ENCODE data around the gene CDH4. TPM values are rescaled to one million over a fixed set of nuclear protein-coding genes. Genes with fewer than 3 reads are reported as not detected.
A peak's percentile ranks its signal among the peaks of the same experiment; 100 is the strongest.
"Not testable (repeated sequence)": the region's sequence is repeated elsewhere in the genome, so short reads cannot be mapped to it uniquely, and the experiment has no call there.

The CDH4 gene
- total RNA-seq, 6 donors from 2014 or later: 0.20 to 1.0 (median 0.40) TPM; not detected in 1

DNA sequence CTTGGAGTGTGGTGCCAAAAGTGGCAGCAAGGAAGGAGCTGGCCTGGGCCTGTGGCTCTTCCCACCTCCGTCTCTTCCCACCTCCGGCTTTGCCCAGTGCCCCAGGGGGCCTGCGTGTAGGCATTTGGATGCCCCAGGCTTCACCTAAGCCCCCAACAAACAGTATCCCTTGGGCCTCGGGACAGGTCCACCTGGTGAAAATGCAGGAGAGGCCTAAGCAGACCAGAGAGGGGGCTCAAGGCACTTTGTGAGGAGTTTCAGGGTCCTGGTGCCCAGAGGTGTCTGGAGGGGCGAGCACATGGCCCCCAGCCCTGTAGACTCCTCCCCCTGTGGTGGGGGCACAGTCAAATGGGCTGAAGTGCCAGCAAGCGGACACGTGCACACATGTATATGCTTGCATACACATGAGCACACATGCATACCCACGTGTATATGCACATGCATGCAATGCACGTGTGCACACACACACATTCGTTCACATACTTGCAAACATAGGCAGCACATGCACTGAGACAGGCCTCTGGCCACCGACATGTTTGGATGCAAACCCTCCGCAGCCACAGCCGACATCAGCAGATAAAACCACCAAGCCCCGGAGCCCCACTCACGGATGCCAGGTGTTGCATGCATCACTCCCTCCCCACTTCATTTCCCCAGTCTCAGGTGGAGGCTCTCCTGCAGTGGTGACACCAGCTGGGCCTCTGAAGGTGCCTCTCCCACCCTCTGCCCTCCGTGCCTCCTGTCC, 689.1 kb downstream of the CDH4 start:
- no peaks in the 10 kb centered on the region for H3K4me1 ChIP-seq
- H3K27ac ChIP-seq: no peak overlapping the region
- no peak for DNase-seq
- TF ChIP-seq POLR2A (IDR thresholded peaks at IDR 0.05) (no peak), POLR2AphosphoS5 (IDR thresholded peaks at IDR 0.05) (no peak), EP300 (IDR thresholded peaks at IDR 0.05) (no peak)
- TF ChIP-seq, protein P1, sequence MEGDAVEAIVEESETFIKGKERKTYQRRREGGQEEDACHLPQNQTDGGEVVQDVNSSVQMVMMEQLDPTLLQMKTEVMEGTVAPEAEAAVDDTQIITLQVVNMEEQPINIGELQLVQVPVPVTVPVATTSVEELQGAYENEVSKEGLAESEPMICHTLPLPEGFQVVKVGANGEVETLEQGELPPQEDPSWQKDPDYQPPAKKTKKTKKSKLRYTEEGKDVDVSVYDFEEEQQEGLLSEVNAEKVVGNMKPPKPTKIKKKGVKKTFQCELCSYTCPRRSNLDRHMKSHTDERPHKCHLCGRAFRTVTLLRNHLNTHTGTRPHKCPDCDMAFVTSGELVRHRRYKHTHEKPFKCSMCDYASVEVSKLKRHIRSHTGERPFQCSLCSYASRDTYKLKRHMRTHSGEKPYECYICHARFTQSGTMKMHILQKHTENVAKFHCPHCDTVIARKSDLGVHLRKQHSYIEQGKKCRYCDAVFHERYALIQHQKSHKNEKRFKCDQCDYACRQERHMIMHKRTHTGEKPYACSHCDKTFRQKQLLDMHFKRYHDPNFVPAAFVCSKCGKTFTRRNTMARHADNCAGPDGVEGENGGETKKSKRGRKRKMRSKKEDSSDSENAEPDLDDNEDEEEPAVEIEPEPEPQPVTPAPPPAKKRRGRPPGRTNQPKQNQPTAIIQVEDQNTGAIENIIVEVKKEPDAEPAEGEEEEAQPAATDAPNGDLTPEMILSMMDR (IDR thresholded peaks at IDR 0.05): no peak
- H3K4me3 ChIP-seq: no peak overlapping the region
- WGBS, 2 donors: 78 to 80% methylated on average over 14 to 16 of the region's 16 CpGs
- H3K27me3 ChIP-seq: no peaks in the 10 kb centered on the region
- ATAC-seq (ENCODE audit: low FRiP score in 2 of 2): peak in 1 of 2 donors; percentile 8
- no peaks in the 10 kb centered on the region for H3K9me3 ChIP-seq
- H3K36me3 ChIP-seq: no peaks in the 10 kb centered on the region

DNA sequence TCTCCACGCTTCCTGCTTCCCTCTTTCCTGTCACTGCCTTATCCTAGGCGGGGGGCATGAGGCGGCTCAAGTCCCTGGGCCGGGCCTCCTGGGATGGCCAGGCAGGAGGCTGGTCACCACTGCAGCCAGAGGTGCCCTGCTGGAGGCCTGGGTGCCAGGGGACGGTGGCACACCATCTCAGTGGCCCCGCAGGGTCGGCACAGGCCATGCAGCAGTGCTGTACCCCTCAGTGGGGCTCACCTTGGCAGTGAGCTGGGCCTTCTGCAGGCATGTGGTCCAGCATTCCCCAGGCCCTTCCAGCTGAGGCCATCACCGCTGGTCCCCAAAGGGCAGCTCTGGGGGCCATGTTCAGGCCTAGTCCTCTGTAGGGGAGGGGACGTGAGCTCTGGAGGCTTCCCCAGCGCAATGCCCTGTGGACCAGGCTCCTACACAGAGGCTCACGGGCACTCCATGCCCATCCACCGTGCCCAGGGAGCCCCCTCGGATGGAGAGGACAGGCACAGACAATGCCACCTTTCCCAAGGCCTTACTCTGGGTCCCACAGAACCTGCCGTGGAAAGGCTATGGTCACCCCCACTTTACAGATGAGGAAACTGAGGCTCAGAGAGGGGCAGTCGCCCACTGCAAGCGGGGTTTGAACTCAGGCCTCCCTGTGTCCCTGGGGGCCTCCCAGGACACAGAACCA, 689.8 kb downstream of the CDH4 start:
- Histone ChIP-seq H3K9me3 (no peaks in the 10 kb centered on the region), H3K4me3 (no peak overlapping the region), H3K27me3 (no peaks in the 10 kb centered on the region), H3K27ac (no peak overlapping the region), H3K4me1 (no peaks in the 10 kb centered on the region), H3K36me3 (no peaks in the 10 kb centered on the region)
- TF ChIP-seq POLR2AphosphoS5 (IDR thresholded peaks at IDR 0.05) (no peak), EP300 (IDR thresholded peaks at IDR 0.05) (no peak), POLR2A (IDR thresholded peaks at IDR 0.05) (no peak)
- TF ChIP-seq, protein P1 (IDR thresholded peaks at IDR 0.05): no peak
- ATAC-seq (ENCODE audit: low FRiP score in 2 of 2) (peak in 1 of 2 donors; percentile 41), DNase-seq (peak in 1 of 2 donors; percentile 63)
- 81% methylated on average over 4 to 16 of the region's 16 CpGs for WGBS, 2 donors

- no peaks in the 10 kb centered on the region for H3K36me3 ChIP-seq
- ATAC-seq (ENCODE audit: low FRiP score in 2 of 2) (peak in 1 of 2 donors; percentile 47), DNase-seq (peak in 1 of 2 donors; percentile 30)
- no peaks in the 10 kb centered on the region for H3K4me1 ChIP-seq
- H3K4me3 ChIP-seq: no peak overlapping the region
- 74 to 84% methylated on average over 7 to 9 of the region's 9 CpGs for WGBS, 2 donors
- no peaks in the 10 kb centered on the region for H3K27me3 ChIP-seq
- H3K27ac ChIP-seq: no peak overlapping the region
- TF ChIP-seq POLR2A (IDR thresholded peaks at IDR 0.05) (no peak), EP300 (IDR thresholded peaks at IDR 0.05) (no peak), POLR2AphosphoS5 (IDR thresholded peaks at IDR 0.05) (no peak)
- TF ChIP-seq, protein P1 (IDR thresholded peaks at IDR 0.05): no peak
- H3K9me3 ChIP-seq: no peaks in the 10 kb centered on the region
Observed at GRCh38 chr20:61942526-61942925, 690.5 kb downstream of the CDH4 start.

- H3K27me3 ChIP-seq; H3K9me3 ChIP-seq; H3K36me3 ChIP-seq; H3K4me3 ChIP-seq; ATAC-seq (ENCODE audit: low FRiP score in 2 of 2); DNase-seq; H3K4me1 ChIP-seq; H3K27ac ChIP-seq: not testable (repeated sequence)
- 87% methylated on average over 14 of the region's 34 CpGs; no CpG with 5 or more reads in 1 of the 2 donors for WGBS, 2 donors
Observed at GRCh38 chr20:61944967-61945366, 692.9 kb downstream of the CDH4 start.

GRCh38 chr20:61945495-61945894, 693.4 kb downstream of the CDH4 start:
- H3K27me3 ChIP-seq; H3K36me3 ChIP-seq; DNase-seq; H3K27ac ChIP-seq; H3K4me3 ChIP-seq; H3K4me1 ChIP-seq; H3K9me3 ChIP-seq; ATAC-seq (ENCODE audit: low FRiP score in 2 of 2): not testable (repeated sequence)
- 91% methylated on average over 24 of the region's 29 CpGs; no CpG with 5 or more reads in 1 of the 2 donors for WGBS, 2 donors

GRCh38 chr20:61948056-61948455, 696.0 kb downstream of the CDH4 start:
- not testable (repeated sequence) for H3K4me3 ChIP-seq; DNase-seq; H3K27ac ChIP-seq; ATAC-seq (ENCODE audit: low FRiP score in 2 of 2); H3K36me3 ChIP-seq; H3K27me3 ChIP-seq; H3K4me1 ChIP-seq; H3K9me3 ChIP-seq
- 78 to 88% methylated on average over 17 to 28 of the region's 28 CpGs for WGBS, 2 donors

Data from upper lobe of left lung (tissue), 6 donors.